Right lobe of liver (tissue), 6 donors: ENCODE results near the gene PUS7L. TPM values are rescaled to one million over a fixed set of nuclear protein-coding genes. Genes with fewer than 3 reads are reported as not detected.

Experiments
- ATAC-seq, 4 donors: fragments of 200-7000 bp; cut with Tn5 transposase; one replicate each; pipeline ENCODE4 v1.9.1; 2020; ENCODE audit warnings: mild to moderate bottlenecking in 4 of 4, moderate library complexity in 4 of 4
- DNase-seq, 3 donors: peaks; one replicate each; pipeline ENCODE4 v3.0.0-alpha.2; 2020
- H3K27ac ChIP-seq, 3 donors: fragments of 200-600 bp; one replicate each; pipeline ENCODE4 v1.8.0; 2022
- H3K27me3 ChIP-seq, 2 donors: fragments of 200-600 bp; one replicate each; pipeline ENCODE4 v1.8.0; 2022
- H3K36me3 ChIP-seq, 4 donors: fragments of 200-600 bp; sonication (generic) in 1 of 4; one replicate each; pipeline versions ENCODE4 v1.5.1 to v1.8.0; 2017 to 2022; ENCODE audit warnings: control low read depth in 1 of 4
- H3K4me1 ChIP-seq, 4 donors: fragments of 200-600 bp; sonication (generic) in 1 of 4; one replicate each; pipeline versions ENCODE4 v1.5.1 to v1.8.0; 2017 to 2022; ENCODE audit warnings: control low read depth in 1 of 4
- H3K4me3 ChIP-seq, 3 donors: fragments of 200-600 bp; one replicate each; pipeline ENCODE4 v1.8.0; 2022
- H3K9me3 ChIP-seq, 4 donors: fragments of 200-600 bp; sonication (generic) in 1 of 4; one replicate each; pipeline versions ENCODE4 v1.5.1 to v1.8.0; 2017 to 2022; ENCODE audit warnings: control low read depth in 1 of 4
- CTCF ChIP-seq, 4 donors: fragments of 200-600 bp in 3 of 4; fragments of 450-650 bp in 1 of 4; IDR thresholded peaks; one replicate each; pipeline versions ENCODE4 v1.5.1 to v1.8.0; 2016 to 2022; ENCODE audit warnings: antibody characterized with exemption in 4 of 4, mild to moderate bottlenecking in 2 of 4
- POLR2A ChIP-seq: fragments of 450-650 bp; IDR thresholded peaks from one replicate; pipeline ENCODE4 v1.6.1; 2017; ENCODE audit warnings: antibody characterized with exemption, mild to moderate bottlenecking
- WGBS: methylation state at CpG from one replicate; pipeline ENCODE4 v1.1.6; 2018; ENCODE audit warnings: low coverage, low lambda C conversion rate; ENCODE audit not compliant: insufficient coverage; ENCODE audit errors: missing lambda C conversion rate; 5-methylcytosine and 5-hydroxymethylcytosine counted together
- intact Hi-C, 2 donors: fragments of 100-400 bp; cut with DNase I; formaldehyde crosslinking; loops; one replicate each; pipeline versions ENCODE4 v1.11.2 to v1.14.1; 2022
- long read RNA-seq: library from polyadenylated mRNA; unstranded; transcript quantifications from one replicate; pipeline ENCODE4 v2.0.0, GENCODE V29; 2019
- total RNA-seq, 6 experiments: library from RNA; depleted of rRNA in 2 of 6; stranded (reverse); fragments of >200 nt in 2 of 6; fragmentation: NEBNext Ultra II Directional in 3 of 6; extraction: Animal tissue kit (Norgen Biotek cat#: 25700) in 3 of 6; gene quantifications; one replicate each; pipeline versions ENCODE4 v1.1.0 to v1.2.4, GENCODE V29; 2016 to 2023
- donor health status: DM: no; HTN: yes; CAD: no.
- donor health status: DM: no; HTN: no; CAD: no.
- donor health status: DM: no; HTN: no; CAD: no.
- donor health status: DM: no; HTN: yes; CAD: no.
- donor health status: DM: no; HTN: yes; CAD: no.

The PUS7L gene
- 1 to 10 TPM; 3.9 to 9.1 (median 5.0) TPM for total RNA-seq
- long read RNA-seq, partial matches to known transcripts = 1 of 2 reads
- long read RNA-seq, other reads (novel, unspliced or antisense) = 1 of 2 reads

GRCh38 chr12:43758728-43759563 is at the start of gene PUS7L, which contains the start of gene IRAK4:
TSS of gene PUS7L (minus strand) at chr12:43758790. CDS start at chr12:43755245, 3,545 bp downstream.
TSS of gene IRAK4 (plus strand) at chr12:43758951. CDS start at chr12:43768112, 9,161 bp downstream.
- no peaks in the 10 kb centered on the region for H3K36me3 ChIP-seq
- peak within 1 kb of the TSS; percentile 53 to 89 (median 85) for H3K27ac ChIP-seq
- TF ChIP-seq CTCF (IDR thresholded peaks at IDR 0.05) = peak; percentile 29 to 52 (median 44)
- TF ChIP-seq POLR2A = peak; percentile 79
- intact Hi-C loops = no loop called here
- ATAC-seq (peak; percentile 99), DNase-seq (peak; percentile 94 to 97 (median 96))
- no peaks in the 10 kb centered on the region for H3K27me3 ChIP-seq
- peaks cover 0 to 25% (median 5%) of the 10 kb centered on the region in 4 donors for H3K4me1 ChIP-seq
- 0% methylated on average over 27 of the region's 54 CpGs for WGBS
- H3K4me3 ChIP-seq = peak within 1 kb of the TSS; percentile 70 to 89 (median 79)
- H3K9me3 ChIP-seq = no peaks in the 10 kb centered on the region

GRCh38 chr12:43807386-43807785 is 48.8 kb upstream of the PUS7L start:
- no peak overlapping the region for H3K4me3 ChIP-seq
- H3K4me1 ChIP-seq = peaks cover 0 to 16% (median 3%) of the 10 kb centered on the region in 4 donors
- H3K36me3 ChIP-seq = peaks cover 0 to 9% (median 0%) of the 10 kb centered on the region in 4 donors
- TF ChIP-seq POLR2A (no peak), CTCF (IDR thresholded peaks at IDR 0.05) (no peak)
- no peaks in the 10 kb centered on the region for H3K9me3 ChIP-seq
- H3K27me3 ChIP-seq = no peaks in the 10 kb centered on the region
- intact Hi-C loops = no loop called here
- 71% methylated on average over 3 of the region's 3 CpGs for whole genome bisulfite sequencing
- ATAC-seq (no peak), DNase-seq (no peak)
- peak overlapping the region in 1 of 3 donors; percentile 96 for H3K27ac ChIP-seq

GRCh38 chr12:43806737-43807072 is 48.1 kb upstream of the PUS7L start:
- Histone ChIP-seq H3K9me3 (no peaks in the 10 kb centered on the region), H3K27ac (peak overlapping the region; percentile 90 to 96 (median 95)), H3K27me3 (no peaks in the 10 kb centered on the region), H3K4me3 (peak overlapping the region; percentile 84 to 91 (median 84)), H3K36me3 (peaks cover 0 to 13% (median 0%) of the 10 kb centered on the region in 4 donors), H3K4me1 (peaks cover 0 to 16% (median 3%) of the 10 kb centered on the region in 4 donors)
- TF ChIP-seq CTCF (IDR thresholded peaks at IDR 0.05) = no peak
- TF ChIP-seq POLR2A = no peak
- intact Hi-C loops = no loop called here
- no peak for DNase-seq
- 1% methylated on average over 3 of the region's 3 CpGs for WGBS
- no peak for ATAC-seq

- intact Hi-C loops = no loop called here
- ATAC-seq (peak; percentile 98 to 99 (median 98)), DNase-seq (peak; percentile 90 to 92 (median 91))
- WGBS = 1% methylated on average over 18 of the region's 89 CpGs
- Histone ChIP-seq H3K4me3 (peak within 1 kb of the TSS; percentile 84 to 91 (median 84)), H3K9me3 (no peaks in the 10 kb centered on the region), H3K27me3 (no peaks in the 10 kb centered on the region), H3K36me3 (peaks cover 0 to 19% (median 0%) of the 10 kb centered on the region in 4 donors), H3K27ac (peak within 1 kb of the TSS; percentile 90 to 96 (median 95)), H3K4me1 (peaks cover 0 to 16% (median 3%) of the 10 kb centered on the region in 4 donors)
- TF ChIP-seq CTCF (IDR thresholded peaks at IDR 0.05) (peak in 3 of 4 donors; percentile 8 to 27 (median 17)), POLR2A (peak; percentile 92)
Observed at GRCh38 chr12:43805860-43806736, 47.5 kb upstream of the PUS7L start, which contains the start of gene TWF1. TSS of gene TWF1 (minus strand) at chr12:43806317. CDS start at chr12:43806245, 72 bp downstream.
